Heart left ventricle (tissue), 13 donors: ENCODE data around the gene RBM34.
A peak's percentile ranks its signal among the peaks of the same experiment; 100 is the strongest.

Experiments
- POLR2A ChIP-seq, 2 donors: fragments of 450-650 bp; IDR thresholded peaks; one replicate each; pipeline ENCODE4 v1.6.1; 2017; ENCODE audit warnings: antibody characterized with exemption in 2 of 2, mild to moderate bottlenecking in 2 of 2, moderate library complexity in 2 of 2
- TF ChIP-seq, protein P1 (sequence below), 12 donors: fragments of 200-600 bp; sonication (generic) in 4 of 12; IDR thresholded peaks; one replicate each; pipeline versions ENCODE4 v1.5.0 to v1.8.0; 2018 to 2022; ENCODE audit warnings: antibody characterized with exemption in 12 of 12, mild to moderate bottlenecking in 5 of 12
- donor health status: ischemic (EF 13 %, LVEDD 7.1; RV severe dilation, severe dysfunction).
- donor health status: DM: no; HTN: yes; CAD: no.
- donor health status: DM: no; HTN: no; CAD: no.
- donor health status: ischemic (EF 25% LVEDD 6.9; RV normal size, moderate dysfunction).
- donor health status: ischemic (EF 25% LVEDD 5.7; RV mildly dilated, moderate dysfunction).
- donor health status: ischemic (EF 35%, LVEDD 5.7; RV mildly dilated, moderate dysfunction).
- donor health status: nonischemic (EF 11% LVEDD 7.7; RV severe dilation, severe dysfunction).
- donor health status: DM: yes; HTN: yes; CAD: no.
- donor health status: PGD.
- donor health status: ischemic (EF 29% LVEDD 5.4; RV normal size, mild dysfunction).
- donor health status: nonischemic (EF 23%, LVEDD 6.1; RV moderate dilation, normal function).

DNA sequence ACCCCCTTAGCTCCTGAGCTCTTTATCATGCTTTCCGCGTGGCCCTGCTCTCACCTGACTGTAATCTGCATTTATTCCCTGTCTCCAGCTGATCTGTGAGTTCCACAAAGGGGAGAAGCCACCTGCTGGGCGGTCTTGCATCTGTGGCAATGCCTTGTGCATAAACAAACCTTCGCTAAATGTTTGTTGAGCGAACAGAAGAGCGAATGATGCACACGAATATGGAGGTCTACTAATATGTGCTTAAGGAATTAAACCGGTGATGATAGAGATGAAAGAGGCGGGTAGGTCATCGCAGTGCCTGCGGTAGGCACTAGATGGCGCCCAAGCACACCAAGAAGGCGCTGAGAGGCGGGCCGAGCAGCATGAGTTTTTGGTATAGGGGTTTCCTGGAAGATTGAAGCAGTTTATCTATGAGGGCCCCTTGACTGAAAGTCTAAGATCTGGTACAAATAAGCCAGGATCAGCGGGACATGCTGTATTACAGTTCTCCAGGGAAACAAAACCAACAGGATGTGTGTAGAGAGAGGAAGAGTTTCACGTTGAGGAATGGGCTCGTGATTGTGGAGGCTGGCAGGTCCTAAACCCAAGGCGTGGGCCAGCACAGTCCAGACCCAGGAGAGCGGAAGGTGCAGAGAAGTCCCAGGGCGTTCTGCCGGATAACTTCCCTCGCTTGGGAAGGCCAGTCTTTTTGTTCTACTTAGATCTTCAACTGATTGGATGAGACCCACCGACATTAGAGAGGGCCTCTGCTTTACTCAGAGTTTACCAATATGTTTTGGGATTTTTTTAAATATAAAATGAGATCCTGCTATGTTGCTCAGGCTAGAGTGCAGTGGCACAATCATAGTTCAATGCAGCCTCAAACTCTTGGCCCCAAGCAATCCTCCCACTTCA is 67.1 kb downstream of the RBM34 start:
- TF ChIP-seq, protein P1, sequence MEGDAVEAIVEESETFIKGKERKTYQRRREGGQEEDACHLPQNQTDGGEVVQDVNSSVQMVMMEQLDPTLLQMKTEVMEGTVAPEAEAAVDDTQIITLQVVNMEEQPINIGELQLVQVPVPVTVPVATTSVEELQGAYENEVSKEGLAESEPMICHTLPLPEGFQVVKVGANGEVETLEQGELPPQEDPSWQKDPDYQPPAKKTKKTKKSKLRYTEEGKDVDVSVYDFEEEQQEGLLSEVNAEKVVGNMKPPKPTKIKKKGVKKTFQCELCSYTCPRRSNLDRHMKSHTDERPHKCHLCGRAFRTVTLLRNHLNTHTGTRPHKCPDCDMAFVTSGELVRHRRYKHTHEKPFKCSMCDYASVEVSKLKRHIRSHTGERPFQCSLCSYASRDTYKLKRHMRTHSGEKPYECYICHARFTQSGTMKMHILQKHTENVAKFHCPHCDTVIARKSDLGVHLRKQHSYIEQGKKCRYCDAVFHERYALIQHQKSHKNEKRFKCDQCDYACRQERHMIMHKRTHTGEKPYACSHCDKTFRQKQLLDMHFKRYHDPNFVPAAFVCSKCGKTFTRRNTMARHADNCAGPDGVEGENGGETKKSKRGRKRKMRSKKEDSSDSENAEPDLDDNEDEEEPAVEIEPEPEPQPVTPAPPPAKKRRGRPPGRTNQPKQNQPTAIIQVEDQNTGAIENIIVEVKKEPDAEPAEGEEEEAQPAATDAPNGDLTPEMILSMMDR (IDR thresholded peaks at IDR 0.05): peak; percentile 78 to 95 (median 87)
- no peak for TF ChIP-seq POLR2A (IDR thresholded peaks at IDR 0.05)
